Measurements from ENCODE around the gene RBP7. TPM values are rescaled to one million over a fixed set of nuclear protein-coding genes. Genes with fewer than 3 reads are reported as not detected.
A peak's percentile ranks its signal among the peaks of the same experiment; 100 is the strongest.
"Not testable (repeated sequence)": the region's sequence is repeated elsewhere in the genome, so short reads cannot be mapped to it uniquely, and the experiment has no call there.

The RBP7 gene
- 2.5 TPM for total RNA-seq

DNA sequence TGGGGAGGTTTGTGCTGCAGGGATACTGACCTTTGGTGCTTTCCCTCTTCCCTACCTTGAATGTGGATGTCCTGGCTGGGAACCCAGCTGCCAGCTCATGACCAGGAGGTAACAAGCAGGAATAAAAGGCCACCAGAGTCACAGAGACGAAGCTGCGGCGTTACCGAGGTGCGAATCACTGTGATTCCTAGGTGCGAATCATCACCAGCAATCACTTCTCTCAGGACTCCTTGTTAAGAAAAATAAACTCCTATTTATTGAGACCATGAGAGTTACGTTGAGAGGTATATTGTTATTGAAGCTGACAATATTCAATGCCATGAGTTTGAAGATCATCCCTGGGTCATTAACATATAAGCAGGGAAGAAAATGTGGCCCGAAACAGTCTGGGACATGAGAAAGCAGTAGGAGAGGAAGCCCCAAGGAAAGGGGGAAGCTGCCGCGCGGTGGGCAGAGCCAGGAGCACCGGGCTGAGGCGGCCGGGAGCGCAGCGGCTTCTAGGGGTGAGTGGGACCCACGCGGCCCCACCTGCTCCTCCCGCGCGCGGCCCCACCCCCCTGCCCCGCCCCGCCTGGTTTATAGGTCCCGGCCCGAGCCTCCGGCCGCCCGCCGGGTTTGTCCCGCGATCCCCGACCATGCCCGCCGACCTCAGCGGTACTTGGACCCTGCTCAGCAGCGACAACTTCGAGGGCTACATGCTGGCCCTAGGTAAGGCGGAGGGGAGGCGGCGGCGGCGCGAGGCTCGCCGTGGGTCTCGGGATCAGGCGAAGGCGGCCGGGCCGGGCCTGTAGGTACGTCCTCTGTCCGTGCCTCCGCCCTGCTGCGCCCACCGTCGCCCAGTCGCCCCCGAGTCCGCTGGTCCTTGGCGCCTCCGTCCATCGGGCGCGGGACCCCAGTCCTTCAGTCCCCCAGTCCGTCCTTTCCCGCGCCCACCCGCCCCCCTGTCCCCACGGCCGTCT lies at the start of gene RBP7:
TSS of gene RBP7 (plus strand) at position 605 of the 959 bp plus-strand sequence. CDS start at position 636, 31 bp downstream.
- ATAC-seq (peak; percentile 70), DNase-seq (ENCODE audit: low spot score) (peak; percentile 45)

DNA sequence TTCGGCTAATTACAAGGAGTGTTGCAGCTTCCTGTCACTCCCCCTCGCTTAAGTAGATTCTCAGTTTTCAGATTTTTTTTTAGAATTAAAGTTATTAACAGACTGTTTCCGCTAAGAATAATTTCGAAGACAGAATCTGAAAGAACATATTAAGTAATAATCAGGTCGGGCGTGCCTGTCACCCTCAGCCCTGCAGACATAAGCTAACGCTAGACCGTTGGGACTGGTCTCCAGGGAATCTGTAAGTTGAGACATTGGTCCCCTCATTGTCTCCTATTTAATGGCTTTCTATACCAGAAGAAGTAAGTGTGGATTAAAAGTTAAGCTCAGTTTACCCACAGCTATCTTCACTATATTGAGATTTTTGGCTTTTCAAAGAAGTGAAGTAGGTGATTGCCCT lies 39.3 kb upstream of the RBP7 start:
- no peak for DNase-seq (ENCODE audit: low spot score)
- ATAC-seq = no peak

DNA sequence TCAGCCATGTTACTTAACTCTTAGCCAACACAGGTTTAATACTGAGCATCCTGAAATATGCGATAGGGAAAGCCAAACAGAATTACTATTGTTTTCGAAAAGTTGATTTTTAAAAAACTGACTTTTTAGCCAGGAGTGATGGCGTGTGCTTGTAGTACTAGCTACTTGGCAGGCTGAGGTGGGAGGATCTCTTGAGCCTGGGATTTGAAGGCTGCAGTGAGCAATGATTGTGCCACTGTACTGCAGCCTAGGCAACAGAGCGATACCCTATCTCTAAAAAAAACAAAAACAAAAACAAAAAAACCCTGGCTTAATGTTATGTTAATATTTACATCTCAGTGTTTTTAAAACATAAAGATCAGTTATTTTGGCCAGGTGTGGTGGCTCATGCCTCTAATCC lies 37.0 kb upstream of the RBP7 start:
- ATAC-seq (no peak), DNase-seq (ENCODE audit: low spot score) (no peak)

DNA sequence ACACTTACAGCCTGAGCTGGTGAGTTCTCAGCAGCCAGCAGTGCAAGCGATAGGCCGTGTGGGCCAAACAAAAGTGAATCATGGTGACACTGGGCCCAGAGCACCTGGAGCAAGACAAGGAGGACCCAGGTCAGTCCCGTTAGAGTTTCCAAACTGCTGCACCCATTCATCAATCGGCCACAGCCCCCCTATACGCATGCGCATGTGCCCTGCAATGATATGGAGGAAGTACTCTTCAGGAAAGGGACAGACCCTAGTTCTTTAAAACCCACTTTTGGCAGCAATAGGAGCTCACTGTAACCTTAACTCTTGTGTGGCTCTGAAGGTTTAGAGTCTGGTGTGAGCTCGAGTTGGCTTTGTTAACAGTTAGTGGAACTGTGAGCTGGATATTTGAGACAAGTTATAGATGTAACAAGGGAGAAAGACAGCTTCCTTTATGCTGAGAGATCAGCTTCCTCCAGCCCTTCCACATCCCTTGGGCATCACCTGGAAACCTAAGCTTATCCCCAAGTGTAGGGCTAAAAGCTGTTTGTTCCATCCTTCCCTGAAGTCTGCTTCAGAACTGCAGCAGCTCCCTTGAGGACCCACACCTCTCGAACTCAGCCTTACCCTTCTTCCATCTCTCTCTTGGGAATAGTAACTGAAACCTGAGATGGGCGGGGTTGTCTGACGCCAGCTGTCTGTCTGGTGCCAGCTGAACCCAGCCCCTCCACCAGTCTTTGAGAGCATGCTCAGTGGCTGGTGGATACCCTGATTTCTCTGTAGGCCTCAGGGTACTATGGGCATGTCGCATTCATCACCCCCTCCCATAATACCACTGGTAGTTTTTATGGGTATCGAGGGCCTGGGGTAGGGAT lies 36.1 kb upstream of the RBP7 start:
- no peak for ATAC-seq
- DNase-seq (ENCODE audit: low spot score) = no peak

DNA sequence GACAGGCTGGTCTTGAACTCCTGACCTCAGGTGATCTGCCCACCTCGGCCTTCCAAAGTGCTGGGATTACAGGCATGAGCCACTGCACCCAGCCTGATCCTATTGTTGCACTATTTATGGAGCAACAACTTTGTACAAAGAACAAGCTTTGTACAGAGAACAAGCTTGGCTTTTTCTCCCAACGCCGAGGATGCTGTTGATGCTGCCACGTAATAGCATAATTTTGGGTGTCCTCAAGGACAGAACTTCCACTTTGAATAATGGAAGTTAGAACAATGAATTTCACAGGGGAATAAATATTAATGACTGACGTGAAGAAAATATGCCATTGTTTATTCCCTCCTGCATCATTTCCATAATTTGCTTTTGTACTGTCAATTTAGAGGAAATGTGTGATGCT lies 12.8 kb upstream of the RBP7 start:
- ATAC-seq (no peak), DNase-seq (ENCODE audit: low spot score) (no peak)

DNA sequence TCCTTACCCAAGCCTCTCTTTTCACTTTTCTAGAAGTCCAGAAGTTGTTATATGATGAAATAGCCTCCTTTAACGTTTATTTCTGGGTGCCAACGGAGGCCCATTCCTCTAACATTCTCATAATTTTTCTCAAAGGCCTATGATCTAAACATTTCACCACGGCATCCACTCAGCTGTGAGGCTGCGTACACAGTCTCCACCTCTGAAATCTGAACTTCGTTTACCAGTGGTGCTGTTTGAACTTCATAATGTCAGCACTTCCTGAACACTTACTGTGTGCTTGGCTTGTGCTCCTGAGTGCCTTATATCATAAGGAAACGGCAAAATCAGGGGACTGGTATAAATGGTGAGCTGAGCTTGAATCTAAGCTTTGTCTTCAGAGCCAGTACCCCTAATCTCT lies 12.0 kb upstream of the RBP7 start:
- DNase-seq (ENCODE audit: low spot score) (no peak), ATAC-seq (no peak)

DNA sequence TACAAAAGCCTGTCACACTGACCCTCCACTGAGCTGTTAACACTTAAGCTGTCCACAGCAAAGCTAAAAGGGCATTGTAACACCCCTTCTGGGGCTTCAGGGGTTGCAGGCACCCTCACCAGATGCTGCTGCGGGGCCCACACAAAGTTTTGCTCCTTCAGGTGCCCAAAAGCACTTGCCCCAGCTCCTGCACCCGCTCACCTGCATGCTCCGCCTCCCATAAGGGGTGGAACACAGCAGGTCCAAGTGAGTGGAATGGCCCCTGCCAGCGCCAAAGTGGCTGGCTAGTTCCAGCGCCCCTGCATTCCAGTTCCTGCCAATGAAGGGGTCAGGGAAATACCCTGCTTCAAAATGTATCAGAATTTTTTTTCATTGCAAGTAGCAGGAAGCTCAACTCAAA lies 7.3 kb upstream of the RBP7 start:
- ATAC-seq (no peak), DNase-seq (ENCODE audit: low spot score) (no peak)

DNA sequence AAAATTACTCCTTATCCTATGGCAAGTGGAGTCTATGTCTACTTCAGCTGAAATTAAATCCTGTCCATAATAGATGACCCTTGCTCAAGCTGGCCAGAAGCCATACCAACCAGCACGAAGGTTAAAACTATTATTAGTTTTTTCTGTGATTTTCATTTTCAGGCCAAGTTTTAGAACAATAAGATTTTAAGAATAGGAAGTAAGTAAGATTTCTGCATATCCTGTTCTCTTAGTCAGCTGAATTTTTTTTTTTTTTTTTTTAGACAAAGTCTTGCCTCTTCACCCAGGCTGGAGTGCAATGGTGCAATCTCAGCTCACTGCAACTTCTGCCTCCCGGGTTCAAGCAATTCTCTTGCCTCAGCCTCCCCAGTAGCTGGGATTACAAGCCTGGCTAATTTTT lies 6.1 kb upstream of the RBP7 start:
- ATAC-seq (peak; percentile 77), DNase-seq (ENCODE audit: low spot score) (no peak)

DNA sequence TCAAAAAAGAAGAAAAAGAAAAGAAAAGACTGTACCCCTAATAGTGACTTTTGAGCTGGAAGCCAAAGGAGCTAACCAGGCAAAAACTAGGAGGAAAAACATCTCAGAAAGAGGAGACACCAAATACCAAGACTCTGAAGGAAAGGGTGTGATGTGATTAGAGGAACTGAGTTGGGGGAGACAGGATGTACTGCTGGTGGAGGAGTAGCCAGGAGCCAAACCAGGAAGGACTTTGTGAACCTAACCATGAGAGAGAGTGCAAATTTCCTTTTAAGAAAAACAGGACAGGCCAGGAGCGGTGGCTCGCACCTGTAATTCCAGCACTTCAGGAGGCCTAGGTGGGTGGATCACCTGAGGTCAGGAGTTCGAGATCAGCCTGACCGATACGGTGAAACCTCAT lies 4.1 kb upstream of the RBP7 start:
- DNase-seq (ENCODE audit: low spot score) = no peak
- ATAC-seq = no peak

DNA sequence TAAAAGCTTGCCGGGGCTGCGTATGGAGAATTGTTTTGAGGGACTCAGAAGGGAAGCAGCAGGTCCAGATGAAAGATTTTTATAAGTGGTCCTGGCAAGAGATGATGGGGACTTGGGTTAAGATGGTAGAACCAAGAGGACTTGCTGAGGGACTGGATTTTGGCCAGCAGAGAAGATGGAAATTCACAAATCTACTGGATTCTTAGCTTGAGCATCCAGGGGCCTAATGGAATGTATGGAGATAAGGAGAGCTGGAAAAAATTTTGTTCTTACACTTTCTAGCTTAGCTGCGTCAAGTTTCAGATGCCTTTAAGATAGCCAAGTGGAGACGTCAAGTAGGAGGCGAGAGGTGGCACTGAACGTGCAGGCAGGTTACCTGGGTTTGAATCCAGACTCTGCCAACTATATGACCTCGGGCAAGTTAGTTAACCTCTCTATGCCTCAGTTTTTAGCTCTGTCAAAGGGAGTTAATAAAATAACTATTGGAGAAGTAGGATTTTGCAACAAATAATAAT lies 3.4 kb upstream of the RBP7 start:
- ATAC-seq = no peak
- DNase-seq (ENCODE audit: low spot score) = no peak

DNA sequence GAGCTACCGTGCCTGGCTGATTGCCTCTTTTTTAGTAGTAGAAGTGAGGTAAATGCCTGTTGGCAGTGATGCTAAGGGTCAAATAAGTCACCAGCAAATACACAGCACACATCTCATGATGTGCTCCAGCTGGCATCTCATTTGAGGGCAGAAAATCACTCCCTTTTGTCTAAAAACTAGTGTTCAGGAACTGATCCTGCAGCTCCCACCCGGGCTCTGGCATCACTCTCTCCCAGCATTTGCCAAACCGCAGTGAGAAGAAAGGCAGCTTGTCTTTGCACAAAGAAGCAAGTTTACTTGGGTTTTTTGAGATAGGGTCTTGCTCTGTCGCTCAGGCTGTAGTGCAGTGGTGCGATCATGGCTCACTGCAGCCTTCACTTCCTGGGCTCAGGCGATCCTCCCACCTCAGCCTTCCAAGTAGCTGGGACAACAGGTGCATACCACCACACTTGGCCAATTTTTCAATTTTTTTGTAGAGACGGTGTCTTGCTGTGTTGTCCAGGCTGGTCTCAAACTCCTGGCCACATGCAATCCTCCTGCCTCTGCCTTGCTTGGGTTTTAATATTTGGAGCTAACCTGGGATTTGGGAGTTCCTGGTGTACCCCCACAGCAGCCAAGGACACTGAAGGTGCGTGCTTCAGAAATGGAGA lies 4.1 kb downstream of the RBP7 start:
- ATAC-seq (no peak), DNase-seq (ENCODE audit: low spot score) (no peak)

DNA sequence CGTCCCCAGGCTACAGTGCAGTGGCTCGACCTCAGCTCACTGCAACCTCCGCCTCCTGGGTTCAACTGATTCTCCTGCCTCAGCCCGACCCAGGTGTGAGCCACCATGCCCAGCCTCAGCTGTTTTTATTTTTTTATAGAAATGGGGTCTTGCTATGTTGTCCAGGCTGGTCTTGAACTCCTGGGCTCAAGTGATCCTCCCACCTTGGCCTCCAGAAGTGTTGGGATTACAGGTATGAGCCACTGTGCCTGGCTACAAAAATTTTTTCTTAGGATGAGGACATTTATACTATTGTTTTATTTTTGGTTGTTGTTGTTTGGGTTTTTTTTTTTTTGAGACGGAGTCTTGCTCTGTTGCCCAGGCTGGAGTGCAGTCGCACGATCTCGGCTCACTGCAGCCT lies 8.2 kb downstream of the RBP7 start:
- DNase-seq (ENCODE audit: low spot score); ATAC-seq: not testable (repeated sequence)

DNA sequence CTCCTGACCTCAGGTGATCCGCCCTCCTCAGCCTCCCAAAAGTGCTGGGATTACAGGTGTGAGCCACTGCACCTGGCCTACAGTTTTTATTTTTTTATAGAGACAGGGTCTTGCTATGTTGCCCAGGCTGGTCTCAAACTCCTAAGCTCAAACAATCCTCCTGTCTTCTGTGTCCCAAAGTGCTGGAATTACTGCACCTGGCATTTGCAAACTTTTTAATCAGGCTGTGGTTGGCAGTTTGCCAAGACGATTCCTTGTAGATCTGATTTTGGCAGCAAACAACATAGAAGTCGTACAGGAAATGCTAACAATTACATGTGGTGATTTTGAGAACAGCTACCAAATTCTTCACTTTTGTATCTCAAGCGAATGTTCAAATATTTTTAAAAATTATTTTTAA lies 10.1 kb downstream of the RBP7 start:
- ATAC-seq (no peak), DNase-seq (ENCODE audit: low spot score) (no peak)

DNA sequence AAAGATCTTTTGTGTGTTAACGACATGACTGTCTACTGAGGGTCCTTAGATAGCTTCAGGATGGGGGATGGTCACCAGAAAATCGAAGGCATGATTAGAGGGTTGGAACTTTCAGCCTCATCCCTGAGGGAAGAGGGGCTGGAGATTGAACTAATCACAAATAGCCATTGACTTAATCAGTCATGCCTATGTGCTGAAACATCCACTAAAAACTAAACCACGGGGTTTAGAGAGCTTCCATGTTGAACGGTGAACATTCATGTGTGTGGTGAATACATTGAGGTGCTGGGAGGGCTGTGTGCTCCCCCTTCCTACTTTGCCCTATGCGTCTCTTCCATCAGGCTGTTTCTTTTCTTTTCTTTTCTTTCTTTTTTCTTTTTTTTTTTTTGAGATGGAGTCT lies 17.0 kb downstream of the RBP7 start:
- DNase-seq (ENCODE audit: low spot score) = no peak
- no peak for ATAC-seq

DNA sequence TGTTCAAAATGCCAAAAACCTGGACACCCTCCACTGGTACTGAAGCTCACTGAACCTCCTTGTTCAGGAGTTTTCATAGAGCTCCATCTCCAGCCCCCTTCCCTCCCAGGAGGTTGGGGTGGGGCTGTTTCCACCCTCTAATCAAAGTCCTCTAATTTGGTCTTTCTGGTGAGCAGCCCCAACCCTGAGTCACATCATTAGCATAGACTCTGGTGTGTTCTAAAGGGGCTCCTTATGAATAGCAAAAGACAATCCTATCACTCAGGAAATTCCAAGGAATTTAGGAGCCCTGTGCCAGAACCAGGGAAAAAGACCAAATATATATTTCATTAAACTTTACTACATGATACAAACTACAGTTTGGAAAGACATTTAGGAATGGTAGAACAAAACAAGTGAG lies 22.5 kb downstream of the RBP7 start:
- ATAC-seq = no peak
- DNase-seq (ENCODE audit: low spot score) = no peak

DNA sequence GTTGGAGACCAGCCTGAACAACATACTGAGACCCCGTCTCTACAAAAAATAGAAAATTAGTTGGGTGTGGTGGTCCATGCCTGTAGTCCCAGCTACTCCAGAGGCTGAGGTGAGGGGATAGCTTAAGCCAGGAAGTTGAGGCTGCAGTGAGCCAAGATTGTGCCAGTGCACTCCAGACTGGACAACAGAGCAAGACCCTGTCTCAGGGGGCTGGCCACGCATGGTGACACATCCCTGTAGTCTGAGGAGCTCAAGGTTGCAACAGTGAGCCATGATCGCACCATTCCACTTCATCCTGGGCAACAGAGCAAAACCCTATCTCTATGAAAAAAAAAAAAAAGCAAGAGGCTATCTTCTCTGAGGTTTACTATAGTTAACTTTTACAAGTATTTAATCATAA lies 23.1 kb downstream of the RBP7 start:
- no peak for DNase-seq (ENCODE audit: low spot score)
- ATAC-seq = no peak

DNA sequence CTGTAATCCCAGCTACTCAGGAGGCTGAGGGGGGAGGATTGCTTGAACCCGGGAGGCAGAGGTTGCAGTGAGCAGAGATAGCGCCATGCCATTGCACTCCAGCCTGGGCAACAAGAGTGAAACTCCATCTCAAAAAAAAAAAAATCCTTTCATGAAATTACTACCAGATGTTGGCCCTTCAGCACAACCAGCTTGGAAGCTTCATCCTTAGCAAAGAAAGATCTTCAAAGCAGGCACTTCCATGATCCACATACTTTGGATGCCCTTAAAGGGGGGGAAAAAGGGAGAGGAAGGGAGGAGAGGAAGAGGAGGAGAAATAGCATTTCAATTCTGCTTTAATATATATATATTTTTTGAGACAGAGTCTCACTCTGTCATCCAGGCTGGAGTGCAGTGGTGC lies 23.6 kb downstream of the RBP7 start:
- not testable (repeated sequence) for ATAC-seq

DNA sequence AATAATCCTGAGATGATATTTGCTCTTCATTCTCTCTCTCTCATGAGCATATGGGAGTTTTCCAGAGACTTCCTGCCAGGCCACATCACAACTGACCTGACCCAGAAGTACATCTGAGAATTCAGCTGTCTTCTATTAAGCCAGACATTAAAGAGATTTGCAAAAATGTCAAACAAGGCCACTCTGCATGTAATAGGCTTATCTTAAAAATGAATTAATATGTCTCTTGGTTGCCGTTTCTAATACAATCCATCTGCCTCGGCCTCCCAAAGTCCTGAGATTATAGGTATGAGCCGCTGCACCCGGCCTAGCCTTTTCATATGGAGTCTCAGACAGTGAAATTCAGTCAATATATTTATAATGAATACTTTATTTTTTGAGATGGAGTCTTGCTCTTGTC lies 25.0 kb downstream of the RBP7 start:
- ATAC-seq; DNase-seq (ENCODE audit: low spot score): not testable (repeated sequence)

More for the DNA sequence above, 23.6 kb downstream of the RBP7 start:
- DNase-seq (ENCODE audit: low spot score) = not testable (repeated sequence)

DNA sequence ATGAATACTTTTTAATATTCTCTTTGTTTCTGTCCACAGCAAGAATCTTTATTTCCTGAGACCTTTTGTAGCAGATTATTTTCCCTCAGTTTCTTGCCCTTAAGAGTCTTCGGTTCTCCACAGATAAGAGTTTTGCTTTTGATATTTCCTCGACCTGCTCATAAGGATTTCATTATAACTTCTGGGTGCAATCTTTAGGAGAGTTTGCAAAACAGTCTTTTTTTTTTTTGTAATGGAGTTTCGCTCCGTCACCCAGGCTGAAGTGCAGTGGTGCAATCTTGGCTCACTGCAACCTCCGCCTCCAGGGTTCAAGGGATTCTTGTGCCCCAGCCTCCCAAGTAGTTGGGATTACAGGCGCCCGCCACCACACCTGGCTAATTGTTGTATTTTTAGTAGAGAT lies 25.6 kb downstream of the RBP7 start:
- no peak for DNase-seq (ENCODE audit: low spot score)
- no peak for ATAC-seq

DNA sequence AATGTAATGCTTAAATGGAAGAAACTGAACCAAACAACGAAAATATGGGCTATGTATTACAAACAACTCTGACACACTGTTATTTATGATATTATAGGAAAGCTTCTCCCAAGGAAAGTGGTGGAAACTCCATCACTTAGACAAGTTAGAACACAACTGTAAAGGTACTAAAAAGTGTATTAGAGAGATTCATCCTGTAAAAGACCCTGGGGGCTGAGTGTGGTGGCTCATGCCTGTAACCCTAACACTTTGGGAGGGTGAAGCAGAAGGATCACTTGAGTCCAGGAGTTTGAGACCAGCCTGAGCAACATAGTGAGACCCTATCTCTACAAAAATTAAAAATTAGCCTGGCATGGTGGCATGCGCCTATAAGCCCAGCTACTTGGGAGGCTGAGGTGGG lies 28.3 kb downstream of the RBP7 start:
- ATAC-seq (no peak), DNase-seq (ENCODE audit: low spot score) (no peak)

DNA sequence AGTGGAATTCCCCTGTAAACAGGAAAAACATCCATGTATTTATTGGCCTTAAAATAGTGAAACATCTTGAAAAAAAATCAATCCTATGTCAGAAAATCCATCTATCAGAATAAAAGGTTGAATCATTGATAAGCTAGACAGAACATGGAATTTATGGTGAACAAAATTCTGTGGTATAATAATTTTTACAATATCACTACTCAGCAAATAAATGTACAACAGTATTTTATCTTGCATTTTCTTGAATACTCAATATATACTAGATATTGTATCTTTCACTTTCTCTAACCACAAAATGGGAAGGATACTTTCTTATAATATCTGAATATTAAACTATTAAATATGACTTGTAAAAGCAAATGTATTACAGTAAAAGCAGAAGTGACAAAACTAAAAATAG lies 30.0 kb downstream of the RBP7 start:
- no peak for ATAC-seq
- no peak for DNase-seq (ENCODE audit: low spot score)
